ENCODE results near the gene CBR3.

Gene CBR3

DNA sequence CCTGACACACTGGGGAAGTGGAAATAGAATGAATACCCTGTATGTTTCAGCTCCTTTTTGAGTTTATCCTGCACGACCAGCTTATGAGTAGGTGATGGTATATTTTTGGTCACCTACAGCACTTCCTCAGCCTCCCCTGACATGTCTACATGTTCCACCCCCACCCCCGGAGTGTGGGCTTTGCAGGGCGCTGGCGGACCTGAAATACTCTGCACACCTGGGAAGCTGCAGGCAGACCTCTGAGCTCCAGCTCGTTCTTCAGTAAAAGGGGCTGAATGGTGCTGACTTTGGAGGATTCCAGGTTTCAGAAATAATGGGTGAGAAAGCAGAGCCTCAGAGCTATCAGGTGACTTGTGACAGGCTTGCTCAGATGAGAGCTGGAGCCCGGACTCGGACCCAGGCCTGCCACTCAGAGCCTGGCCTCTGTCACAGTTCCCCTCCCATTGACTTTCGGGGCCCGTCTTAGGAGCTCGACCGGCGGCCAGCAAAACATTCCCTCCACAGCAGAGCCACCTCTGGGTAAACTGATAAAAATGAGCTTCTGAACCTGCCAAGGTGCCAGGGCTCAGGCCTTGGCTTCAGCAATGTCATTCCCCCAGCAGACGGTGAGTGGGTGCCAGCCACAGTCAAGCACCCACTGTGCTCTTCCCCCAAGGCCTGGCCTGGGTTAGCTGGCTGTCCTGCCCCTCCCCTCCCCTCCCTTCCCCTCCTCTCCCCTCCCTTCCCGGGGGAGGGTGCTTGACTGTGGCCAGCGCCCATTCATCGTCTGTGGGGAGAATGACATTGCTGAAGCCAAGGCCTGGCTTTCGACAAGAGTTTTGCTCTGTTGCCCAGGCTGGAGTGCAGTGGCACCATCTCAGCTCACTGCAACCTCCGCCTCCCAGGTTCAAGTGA, 51.9 kb downstream of the CBR3 start:
- no peak for DNase-seq

DNA sequence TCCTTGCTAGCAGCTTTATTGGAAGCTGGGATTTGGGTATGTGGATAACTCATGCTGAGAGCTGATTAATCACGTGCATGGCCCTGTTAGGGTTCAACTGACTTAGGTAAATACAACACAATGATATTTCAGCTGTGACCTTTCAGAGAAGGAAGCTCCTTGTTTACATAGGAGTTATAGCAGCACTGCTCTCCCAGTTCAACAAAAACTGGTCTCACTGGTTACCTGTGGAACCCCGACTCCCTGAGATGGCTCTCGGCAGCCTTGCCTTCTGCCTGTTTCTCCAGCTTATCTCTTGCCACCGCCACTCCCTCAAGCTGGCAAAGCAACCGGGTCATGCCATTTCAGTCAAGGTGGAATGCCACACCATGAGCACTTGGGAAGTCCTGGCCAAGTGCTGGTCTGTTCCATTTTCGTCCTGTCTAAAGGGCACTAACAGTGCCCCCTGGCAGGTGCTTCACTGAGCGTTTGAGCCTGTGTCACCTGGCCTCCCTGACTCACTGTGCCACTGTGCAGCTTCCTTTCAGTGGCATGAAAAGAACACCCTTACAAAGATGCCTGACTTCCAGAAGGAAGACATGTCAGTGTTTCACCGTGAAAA, 53.3 kb downstream of the CBR3 start:
- no peak for DNase-seq

- no peak for DNase-seq
These were observed 54.1 kb downstream of the CBR3 start for GRCh38 chr21:36188937-36189336.

- DNase-seq: no peak
These were observed 55.9 kb downstream of the CBR3 start for GRCh38 chr21:36190736-36191135.

GRCh38 chr21:36193200-36193599, 58.3 kb downstream of the CBR3 start:
- no peak for DNase-seq

DNA sequence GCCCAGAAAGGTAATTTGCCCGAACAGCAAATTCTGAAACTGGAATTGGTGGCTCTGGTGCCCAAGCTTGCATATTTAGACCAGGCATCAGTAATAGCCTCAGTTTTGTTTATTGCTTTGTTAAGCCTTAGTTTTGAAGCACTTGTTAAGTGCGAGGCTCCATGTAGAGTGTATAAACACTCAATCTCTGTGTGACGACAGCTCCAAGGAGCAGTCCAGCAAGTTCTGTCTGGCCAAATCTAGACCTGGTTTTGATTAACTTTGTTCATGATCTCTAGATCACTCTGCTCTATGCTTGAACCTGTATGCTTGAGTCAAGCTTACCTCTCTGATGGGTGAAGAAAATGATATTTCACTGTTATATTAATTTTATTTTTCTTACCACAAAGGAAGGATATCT, 59.1 kb downstream of the CBR3 start:
- no peak for DNase-seq

DNA sequence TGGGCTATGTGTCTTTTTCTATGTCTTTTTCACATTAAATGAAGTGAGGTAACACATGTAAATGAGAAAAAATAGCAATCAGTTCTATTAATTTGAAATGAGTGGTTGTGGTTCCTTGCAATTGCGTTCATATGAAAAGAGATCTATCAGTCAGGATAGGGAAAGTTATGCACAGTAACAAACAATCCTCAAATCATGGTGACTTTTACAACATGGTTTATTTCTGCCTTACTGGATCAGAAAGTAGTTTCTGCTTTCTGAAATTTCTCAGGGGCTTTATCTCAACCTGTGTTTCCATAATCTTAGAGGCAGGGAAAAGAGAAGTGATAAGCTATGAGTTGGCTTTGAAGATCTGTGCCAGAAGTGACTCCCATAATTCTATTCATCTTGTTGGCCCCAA, 60.7 kb downstream of the CBR3 start:
- DNase-seq: no peak

All from NCI-H446 treated with DMSO at 0.1 percent for 48 hours (cell line).